Stimulated activated CD8-positive, alpha-beta memory T cell treated with anti-CD3 and anti-CD28 coated beads, Interleukin-12 subunit alpha, Interleukin-12 subunit beta, amount 100 ng/mL, for 4 hours (primary cell): ENCODE measurements around the gene DNAJC18.
"Not testable (repeated sequence)": the region's sequence is repeated elsewhere in the genome, so short reads cannot be mapped to it uniquely, and the experiment has no call there.

ENCODE experiments used
- DNase-seq: peaks from one replicate; pipeline ENCODE4 v3.0.0-alpha.2; 2020; ENCODE audit warnings: low read depth

Gene DNAJC18

DNA sequence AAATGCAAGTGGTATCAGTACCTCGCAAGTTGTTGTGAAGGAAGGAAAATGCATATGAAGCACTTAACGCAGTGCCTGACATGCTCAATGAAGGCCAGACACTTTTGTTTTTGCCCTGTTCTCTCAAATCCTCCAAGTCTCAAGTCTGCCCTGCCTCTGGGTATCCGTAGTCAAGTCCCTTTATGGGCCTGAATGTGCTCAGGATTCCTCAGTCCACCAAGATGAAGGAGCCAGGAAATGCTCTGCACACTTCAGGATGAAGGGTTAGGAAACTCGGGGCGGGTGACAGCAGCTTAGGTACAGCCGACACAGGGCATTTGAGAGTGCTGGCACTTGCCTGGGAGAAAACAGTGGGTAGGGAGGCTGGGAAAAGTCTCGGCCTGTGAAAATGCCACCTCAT, 21.9 kb upstream of the DNAJC18 start:
- no peak for DNase-seq

DNA sequence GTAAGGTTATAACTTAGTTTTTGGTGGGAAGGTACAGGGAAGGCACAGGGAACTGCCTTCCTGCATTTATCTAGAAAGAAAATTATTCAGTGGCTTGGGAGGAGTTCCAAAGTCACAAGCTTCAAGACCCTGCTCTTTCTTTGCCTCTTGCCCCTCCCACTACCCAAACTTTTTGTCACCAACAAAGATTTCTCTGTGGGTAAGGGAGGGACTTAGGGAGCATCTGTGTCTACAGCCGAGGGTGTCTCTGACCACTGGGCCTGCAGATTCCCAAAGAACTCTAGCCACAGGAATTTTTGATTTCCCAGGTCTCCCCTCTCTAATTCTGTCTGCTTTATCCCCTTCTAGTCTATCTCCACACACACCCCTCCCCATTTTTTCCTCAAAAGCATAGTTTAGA, 21.1 kb upstream of the DNAJC18 start:
- no peak for DNase-seq

DNA sequence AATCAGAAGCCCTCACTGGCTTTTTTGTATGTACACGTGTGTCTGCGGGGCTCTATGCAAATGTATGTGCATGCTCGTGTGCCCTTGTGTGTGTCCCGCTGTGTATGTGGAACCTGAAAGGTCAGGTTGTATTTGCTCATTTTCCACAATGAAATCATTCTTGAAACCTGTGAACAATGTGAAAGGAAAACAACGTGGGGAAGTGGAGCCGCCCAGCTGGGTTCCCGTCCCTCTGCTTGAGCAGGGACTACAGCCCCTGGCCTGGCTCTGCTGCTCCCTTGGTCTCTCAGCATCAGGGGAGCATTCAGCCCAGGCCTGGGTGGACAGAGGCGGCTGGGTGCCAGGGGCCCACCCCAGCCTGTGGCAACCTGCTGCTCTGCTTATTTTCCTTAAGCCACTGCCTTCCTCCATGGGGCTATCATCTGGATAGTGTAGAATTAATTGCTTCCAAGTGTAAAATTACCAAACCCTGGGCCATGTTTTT, 20.2 kb upstream of the DNAJC18 start:
- DNase-seq, result no peak

DNA sequence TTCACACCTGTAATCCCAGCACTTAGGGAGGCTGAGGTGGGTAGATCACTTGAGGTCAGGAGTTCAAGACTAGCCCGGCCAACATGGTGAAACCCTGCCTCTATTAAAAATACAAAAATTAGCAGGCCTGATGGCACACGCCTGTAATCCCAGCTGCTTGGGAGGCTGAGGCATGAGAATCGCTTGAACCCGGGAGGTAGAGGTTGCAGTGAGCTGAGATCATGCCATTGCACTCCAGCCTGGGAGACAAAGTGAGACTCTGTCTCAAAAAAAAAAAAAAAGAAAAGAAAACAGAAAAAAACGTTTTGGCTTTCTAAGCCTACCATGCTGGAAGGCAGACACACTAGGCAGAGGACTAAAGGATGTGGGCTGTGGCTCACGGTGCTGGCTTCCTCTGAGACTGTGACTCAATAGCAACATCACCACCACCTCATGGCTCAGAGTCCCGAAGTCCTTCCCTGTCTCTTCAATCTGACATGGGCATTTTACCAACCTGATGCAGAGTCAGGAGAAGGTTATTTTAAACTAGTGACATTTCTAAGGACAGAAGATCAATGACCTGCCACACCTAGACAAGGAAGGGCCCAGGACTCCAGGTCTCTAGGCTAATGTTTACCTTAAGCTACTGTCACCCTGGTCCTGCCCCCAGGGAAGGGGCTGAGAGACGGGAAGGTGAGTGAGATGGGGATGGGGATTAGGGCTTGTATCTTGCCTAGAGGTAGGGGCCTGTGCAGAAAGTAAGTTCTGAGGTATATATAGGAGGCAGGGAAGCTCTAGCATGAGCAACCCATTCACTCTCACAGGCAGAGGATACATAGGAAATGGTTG, 19.5 kb upstream of the DNAJC18 start:
- DNase-seq, result peak; percentile 48

DNA sequence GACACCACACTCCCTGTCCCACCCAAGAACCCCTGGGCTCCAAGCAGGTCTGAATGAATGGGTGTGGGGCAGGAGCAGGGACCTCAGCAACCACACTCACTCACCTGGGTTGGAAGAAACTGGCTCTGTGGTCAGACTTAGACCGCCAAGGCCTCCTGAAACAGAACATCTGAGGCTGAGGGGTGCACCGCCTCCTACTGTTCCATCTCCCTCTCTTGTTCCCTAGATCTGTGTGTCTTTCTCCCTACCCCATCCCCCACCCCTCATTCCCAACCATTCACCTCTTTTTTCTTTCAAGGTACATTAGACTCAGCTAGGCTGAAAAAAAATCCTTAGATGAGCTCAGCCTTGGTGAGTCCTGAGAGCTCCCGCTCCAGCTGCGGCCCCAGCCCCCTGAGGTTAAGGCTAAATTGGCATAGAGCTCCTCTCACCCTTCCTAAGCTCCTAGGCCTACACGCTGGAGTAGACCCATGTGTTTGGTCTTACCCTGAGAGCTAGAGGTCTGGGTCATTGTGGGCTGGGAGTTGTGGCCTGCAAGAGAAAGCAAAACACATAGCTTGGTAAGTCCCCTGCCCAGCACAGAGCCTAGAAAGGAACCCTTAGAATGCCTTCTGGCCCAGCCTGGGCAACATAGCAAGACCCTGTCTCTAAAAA, 18.5 kb upstream of the DNAJC18 start:
- DNase-seq, result no peak

DNA sequence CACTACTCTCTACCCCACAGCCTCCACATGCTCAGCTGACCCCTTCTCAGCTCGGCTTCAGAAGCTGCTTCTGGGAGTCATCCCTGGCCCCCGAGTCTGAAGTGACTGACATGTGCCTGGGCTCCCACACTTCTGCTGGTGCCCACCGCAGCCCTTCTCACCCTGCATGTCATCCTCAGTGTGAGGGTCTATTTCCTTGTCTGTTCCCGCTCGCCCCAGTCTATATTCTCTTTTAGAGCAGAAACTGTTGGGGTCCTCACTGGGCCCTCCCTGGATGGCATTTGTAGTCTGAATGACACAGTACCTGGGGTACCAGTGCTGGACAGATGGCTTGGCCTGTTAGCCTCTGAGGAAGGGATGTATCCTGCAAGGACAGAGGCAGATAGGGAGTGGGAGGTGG, 17.9 kb upstream of the DNAJC18 start:
- DNase-seq, result no peak

DNA sequence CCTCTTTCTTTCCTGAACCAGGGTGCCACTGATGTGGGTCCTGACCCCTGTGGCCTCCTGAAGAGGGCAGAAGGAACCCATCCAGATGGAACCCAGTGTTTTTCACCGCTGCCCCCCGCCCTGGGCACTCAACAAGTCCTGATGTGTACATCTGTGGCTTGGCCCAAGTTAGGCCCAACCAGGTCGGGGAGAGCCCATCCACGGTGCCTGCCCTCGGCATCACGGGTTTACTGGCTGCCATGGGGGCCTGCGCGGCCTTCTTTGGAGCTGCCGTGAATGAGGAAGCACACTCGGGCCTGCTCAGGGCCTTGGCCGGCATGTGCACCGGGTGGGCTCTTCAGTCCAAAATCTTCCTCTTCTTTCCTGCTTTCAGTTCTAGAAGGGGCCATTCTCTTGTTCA, 17.5 kb upstream of the DNAJC18 start:
- DNase-seq, result no peak

DNA sequence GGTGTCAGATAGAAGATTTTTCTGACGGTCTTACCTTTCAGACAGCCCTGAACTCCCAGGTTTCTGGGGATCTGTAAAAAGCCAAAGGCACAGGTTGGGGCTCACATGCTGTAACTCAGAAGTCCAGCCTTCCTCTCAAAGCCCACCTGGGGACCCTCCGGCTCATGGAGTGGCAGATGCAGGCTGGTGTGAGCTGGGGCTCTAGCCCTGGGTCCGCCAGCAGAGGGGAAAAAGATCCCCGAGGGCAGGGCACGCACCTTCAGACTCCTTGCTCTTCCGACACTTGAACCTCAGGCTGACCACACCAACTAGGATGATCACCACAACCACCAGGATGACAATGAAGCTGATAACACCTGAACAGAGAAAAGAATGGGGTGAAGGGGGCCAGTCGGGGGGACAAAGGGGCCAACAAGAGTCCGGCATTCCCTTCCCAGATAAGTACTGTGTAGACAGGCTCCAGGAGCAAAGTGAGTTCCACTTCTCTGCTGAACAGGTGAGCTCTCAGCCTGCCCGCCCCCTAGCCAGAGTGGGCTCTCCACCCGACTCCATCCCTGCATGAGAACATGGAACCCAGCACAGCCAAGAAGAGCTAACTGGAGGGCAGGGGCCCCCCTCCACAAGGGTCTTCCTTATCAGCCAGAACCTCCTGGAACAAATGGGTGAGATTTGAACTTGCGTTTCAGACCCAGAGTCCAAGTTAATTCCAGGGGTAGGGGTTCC, 15.4 kb upstream of the DNAJC18 start:
- no peak for DNase-seq

DNA sequence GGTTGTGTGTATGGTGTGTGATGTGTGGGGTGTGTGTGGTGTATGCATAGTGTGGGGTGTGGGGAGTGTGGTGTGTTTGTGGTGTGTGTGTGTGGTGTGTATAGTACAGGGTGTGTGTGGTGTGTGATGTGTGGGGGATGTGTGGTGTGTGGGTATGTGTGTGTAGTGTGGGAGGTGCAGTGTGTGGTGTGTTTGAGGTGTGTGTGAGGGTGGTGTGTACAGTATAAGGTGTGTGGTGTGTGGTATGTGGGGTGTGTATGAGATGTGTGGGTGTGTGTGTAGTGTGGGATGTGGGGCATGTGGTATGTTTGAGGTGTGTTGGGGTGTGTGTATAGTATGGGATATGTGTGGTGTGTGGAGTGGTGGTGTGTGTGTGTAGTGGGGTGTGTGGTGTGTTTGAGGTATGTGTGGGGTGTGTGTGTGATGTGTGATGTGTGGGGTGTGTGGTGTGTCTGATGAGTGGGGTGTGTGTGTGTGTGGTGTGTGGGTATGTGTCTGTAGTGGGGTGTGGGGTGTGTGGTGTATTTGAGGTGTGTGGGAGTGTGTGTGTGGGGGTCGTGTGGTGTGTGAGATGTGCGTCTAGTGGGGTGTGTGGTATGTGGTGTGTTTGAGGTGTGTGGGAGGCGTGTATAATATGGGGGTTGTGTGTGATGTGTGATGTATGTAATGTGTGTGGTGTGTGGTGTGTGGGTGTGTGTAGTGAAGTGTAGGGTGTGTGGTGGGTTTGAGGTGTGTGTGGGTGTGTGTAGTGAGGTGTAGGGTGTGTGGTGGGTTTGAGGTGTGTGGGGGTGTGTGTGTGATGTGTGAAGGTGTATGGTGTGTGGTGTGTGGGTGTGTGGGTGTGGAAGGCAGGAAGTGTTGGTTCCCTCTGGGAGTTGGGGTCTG, 14.6 kb upstream of the DNAJC18 start:
- DNase-seq, result peak; percentile 29

DNA sequence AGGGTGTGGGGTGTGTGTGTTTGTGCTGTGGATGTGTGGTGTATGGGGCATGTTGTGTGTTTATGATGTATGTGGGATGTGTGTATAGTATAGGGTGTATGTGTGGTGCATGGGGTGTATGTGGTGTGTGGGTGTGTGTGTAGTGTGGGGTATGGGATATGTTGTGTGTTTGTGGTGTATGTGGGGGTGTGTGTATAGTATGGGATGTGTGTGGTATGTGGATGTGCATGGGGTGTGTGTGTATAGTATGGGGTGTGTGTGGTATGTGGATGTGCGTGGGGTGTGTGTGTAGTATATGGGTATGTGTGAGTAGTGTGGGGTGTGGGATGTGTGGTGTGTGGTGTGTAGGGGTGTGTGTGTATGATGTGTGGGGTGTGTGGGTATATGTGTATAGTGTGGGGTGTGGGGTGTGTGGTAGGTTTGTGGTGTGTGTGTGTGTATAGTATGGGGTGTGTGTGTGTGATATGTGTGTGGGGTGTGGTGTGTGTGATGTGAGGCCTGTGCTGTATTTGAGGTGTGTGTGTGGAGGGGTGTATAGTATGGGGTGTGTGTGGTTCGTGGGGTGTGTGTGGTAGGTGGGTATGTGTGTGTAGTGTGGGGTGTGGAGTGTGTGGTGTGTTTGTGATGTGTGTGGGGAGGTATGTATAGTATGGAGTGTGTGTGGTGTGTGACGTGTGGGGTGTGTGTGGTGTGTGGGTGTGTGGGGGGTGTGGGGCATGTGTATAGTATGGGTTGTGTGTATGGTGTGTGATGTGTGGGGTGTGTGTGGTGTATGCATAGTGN, 12.7 kb upstream of the DNAJC18 start:
- no peak for DNase-seq

DNA sequence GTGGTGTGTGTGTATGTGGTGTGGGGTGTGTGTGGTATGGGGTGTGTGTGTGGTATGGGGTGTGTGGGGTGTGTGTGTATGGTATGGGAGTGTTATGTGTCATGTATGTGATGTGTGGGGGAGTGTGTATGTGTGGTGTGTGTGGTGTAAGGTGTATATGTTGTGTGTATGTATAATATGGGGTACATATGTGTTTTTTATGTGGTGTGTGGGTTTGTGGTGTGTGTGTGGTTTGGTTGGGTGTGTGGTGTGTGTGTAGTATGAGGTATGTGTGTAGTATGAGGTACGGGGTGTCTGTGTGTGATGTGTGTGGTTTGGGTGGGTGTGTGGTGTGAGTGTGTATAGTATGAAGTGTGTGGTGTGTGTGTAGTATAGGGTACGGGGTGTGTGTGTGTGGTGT, 11.9 kb upstream of the DNAJC18 start:
- no peak for DNase-seq

DNA sequence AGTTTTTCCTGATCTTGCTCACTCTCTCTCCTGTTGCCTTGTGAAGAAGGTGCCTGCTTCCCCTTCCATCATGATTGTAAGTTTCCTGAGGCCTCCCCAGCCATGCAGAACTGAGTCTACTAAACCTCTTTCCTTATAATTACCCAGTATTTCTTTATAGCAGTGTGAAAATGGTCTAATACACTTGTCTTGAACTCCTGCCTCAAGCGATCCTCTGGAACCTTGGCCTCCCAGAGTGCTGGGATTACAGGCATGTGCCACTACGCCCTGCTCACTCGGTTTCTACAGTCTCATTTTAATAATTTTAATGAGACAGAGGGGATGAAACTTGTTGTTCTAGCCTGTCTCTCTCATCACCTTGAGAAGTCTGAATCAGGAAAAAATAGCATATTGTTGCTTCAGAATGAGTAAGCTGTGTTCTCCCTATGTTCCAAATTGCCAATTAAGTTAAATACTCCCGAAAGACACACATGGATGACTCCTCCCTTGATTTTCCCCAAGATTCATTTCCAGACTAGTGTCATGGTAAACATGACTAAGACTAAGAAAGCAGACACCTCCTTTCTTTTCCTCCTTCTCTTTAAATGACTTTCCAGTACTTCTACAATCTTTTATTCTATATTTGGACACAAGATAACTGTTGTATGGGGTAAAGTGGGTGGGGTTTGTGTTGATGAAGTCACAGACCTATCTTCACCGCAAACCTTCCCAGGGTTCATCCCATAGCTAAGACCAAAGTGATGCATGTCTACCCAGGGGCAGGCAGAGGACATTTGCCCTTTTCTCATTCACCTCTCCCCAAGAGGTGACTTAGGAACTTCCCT, 7.8 kb upstream of the DNAJC18 start:
- DNase-seq, result no peak

DNA sequence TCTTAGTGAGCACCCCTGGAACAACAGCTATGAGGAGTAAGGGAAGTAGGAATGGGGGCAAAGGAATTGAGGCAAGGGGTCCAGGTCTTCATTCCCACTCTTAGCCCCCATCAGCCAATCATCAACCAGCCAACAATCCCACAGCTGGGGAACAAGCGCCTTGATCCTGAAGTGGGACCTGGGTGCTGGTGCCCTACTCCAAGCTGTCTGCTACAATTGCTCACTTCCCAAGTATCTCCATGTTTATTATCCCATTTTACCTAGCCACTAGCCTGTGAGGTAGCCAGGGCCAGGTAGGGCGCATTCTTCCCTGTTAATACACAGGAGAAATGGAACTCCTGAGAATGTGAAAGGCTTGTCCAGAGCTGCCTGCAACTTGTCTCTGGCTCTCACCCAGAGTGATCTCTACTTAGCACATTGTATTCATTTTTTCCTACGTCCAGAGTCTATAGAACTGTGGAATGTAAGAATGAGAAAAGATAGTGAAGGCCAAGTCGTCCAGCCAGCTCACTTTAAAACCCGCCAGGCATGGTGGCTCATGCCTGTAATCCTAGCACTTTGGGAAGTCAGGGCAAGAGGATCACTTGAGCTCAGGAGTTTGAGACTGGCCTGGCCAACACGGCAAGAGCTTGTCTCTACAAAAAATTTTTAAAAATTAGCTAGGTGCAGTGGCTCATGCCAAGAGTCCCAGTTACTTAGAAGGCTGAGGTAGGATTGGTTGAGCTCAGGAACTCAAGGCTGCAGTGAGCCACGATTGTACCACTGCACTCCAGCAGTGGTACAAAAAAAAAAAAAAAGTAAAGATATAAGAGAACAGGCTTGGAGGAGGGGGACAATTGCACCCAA, 6.2 kb upstream of the DNAJC18 start:
- no peak for DNase-seq

DNA sequence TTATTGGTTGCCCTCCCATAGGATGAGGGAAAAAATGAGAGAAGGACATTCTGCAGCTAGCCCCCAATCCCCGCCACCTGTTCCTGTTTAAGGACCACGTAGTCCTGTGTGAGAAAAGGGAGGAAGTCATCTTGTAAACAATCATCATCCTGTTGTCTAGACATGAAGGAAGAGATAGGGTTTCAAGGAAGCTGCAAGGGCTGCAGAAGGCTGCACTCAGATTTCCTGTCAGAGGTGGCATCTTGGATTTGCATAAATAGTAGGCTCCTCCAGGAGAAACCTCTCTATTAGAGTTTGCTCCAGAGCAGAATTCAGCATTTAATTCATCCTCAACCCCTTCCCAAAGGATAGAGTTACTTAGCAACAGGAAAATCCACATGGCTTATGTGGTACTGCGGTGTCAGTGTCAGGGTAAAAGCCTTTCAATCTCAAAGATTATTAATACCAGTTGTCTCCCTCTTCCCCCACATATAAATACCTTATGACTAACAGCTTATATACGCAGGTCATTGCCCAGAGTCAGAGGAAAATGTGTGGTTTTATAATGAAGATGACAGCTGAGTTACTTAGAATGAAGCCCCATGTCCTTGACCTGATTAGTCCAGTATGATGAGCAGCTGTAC, 4.6 kb upstream of the DNAJC18 start:
- no peak for DNase-seq

DNA sequence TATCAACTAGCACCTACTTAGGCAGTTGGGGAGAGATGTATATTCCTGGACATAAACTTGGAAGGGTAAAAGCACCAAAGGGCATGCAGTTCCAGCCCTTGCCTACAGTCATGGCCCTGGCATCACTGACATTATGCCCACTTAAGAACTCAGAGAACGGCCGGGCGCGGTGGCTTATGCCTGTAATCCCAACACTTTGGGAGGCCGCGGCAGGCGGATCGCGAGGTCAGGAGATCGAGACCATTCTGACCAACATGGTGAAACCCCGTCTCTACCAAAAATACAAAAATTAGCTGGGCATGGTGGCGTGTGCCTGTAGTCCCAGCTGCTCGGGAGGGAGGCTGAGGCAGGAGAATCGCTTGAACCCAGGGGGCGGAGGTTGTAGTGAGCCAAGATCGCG, 1.1 kb upstream of the DNAJC18 start:
- not testable (repeated sequence) for DNase-seq

DNA sequence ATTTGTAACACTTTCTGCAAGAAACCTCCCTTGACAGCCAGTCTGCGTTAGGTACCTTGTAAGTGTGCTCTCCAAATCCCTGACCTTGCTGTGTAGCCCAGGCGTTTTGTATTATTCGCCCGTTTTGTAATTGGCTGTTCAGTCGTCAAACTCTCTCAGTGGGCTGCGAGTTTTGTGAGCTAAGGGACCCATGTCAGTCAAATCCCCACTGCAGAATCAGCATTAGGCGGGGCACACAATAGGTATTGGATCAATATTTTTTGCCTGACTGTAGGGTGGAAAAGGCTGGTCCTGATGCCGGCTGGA, 665 bp downstream of the DNAJC18 start:
- DNase-seq, result no peak

DNA sequence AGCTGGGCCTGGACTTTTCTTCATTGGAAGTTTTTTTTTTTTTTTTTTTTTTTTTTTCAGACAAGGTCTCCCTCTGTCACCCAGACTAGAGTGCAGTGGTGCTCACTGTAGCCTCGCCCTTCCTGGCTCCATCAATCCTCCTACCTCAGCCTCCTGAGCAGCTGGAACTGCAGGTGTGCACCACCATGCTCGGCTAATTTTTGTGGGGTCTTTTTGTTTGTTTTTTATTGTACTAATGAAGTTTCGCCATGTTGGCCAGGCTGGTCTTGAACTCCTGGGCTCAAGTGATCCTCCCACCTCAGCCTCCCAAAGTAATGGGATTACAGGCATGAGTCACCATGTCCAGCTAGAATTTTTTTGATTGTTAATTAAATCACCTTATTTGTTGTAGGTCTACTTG, 3.6 kb downstream of the DNAJC18 start:
- DNase-seq, result no peak

DNA sequence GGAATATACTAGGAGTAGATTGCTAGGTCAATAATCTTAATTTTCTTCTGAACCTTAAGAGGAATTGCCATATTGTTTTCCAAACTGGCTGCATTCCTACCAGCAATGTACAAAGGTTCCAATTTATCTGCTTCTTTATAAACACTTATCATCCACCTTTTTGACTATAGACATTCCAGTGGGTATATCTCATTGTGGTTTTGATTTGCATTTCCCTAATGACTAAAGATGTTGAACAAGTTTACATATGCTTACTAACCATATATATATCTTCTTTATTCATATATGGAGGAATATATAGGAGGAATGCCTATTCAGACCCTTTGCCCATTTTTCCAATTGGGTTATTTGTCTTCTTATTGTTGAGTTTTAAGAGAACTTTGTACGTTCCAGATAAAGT, 7.6 kb downstream of the DNAJC18 start:
- no peak for DNase-seq

DNA sequence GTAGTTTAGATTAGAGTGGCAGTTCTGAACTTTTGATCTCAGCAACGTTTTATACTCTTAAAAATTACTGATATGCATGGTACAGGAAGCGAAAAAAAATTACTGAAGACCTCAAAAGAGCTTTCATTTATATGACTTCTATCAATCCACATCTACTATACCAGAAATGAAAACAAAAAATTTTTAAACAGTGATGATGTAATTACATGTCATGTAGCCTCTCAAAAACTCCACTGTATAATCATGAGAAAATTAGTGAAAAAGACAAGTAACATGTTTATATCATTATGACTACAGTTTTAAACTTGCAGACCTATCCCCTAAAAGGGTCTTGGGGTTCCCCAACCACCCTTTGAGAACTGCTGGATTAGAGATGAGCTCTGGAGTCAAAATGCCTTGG, 9.3 kb downstream of the DNAJC18 start:
- no peak for DNase-seq
